ENCODE data around the gene ANKRD65.

The ANKRD65 gene

DNA sequence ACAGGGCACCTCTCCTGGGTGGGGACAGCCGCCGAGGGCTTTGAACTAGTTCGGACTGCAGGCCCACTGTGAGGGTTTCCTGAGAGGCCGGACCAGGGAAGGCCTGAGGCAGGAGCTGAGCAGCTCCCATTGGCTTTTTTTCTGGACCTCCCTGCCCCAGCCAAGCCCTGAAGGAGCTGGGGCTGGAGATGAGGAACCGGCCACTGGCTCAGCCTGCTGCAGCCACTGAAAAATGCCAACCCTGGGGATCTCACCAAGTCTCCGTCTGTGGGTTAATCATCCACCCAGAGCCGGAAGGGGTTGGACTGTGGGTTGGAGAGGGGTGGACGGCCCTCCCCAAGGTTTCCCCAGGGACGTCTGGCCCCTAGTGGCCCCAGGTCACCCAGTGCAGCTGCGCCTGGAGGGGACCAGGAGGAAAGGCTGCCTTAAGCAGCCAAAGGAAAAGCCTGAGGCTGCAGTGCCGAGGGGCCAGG, 16.9 kb upstream of the ANKRD65 start:
- TF ChIP-seq, protein P1, sequence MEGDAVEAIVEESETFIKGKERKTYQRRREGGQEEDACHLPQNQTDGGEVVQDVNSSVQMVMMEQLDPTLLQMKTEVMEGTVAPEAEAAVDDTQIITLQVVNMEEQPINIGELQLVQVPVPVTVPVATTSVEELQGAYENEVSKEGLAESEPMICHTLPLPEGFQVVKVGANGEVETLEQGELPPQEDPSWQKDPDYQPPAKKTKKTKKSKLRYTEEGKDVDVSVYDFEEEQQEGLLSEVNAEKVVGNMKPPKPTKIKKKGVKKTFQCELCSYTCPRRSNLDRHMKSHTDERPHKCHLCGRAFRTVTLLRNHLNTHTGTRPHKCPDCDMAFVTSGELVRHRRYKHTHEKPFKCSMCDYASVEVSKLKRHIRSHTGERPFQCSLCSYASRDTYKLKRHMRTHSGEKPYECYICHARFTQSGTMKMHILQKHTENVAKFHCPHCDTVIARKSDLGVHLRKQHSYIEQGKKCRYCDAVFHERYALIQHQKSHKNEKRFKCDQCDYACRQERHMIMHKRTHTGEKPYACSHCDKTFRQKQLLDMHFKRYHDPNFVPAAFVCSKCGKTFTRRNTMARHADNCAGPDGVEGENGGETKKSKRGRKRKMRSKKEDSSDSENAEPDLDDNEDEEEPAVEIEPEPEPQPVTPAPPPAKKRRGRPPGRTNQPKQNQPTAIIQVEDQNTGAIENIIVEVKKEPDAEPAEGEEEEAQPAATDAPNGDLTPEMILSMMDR (conservative IDR thresholded peaks at IDR 0.05; ENCODE audit: low read depth): no peak
- CTCF ChIA-PET: interaction anchor here (1.6 kb wide), 1 partner anchor 38 kb away, joined by 4 read pairs; no protein-coding TSS in a partner anchor
- POLR2A ChIA-PET (ENCODE audit: low non-redundant PET): interaction anchor here (1.1 to 1.3 kb wide), 3 partner anchors 30 to 38 kb away, joined by 3 to 6 read pairs (median 3); partner anchors contain the start of gene MRPL20
- no peak overlapping the region for H3K27ac ChIP-seq
- DNase-seq (ENCODE audit: low spot score): no peak

- TF ChIP-seq, protein P1 (conservative IDR thresholded peaks at IDR 0.05; ENCODE audit: low read depth): no peak
- H3K27ac ChIP-seq: no peak overlapping the region
- CTCF ChIA-PET: interaction anchor here (1.6 kb wide), 1 partner anchor 37 kb away, joined by 4 read pairs; no protein-coding TSS in a partner anchor
- POLR2A ChIA-PET (ENCODE audit: low non-redundant PET): interaction anchor here (0.7 to 1.3 kb wide), 3 partner anchors 30 to 38 kb away, joined by 3 to 6 read pairs (median 3); partner anchors contain the start of genes CCNL2 and MRPL20
- DNase-seq (ENCODE audit: low spot score): no peak
These were observed 16.2 kb upstream of the ANKRD65 start for GRCh38 chr1:1437033-1437903.

GRCh38 chr1:1436630-1437032, 15.6 kb upstream of the ANKRD65 start:
- TF ChIP-seq, protein P1 (conservative IDR thresholded peaks at IDR 0.05; ENCODE audit: low read depth): no peak
- no peak overlapping the region for H3K27ac ChIP-seq
- ChIA-PET CTCF (interaction anchor here (1.6 kb wide), 1 partner anchor 37 kb away, joined by 4 read pairs; no protein-coding TSS in a partner anchor), POLR2A (ENCODE audit: low non-redundant PET) (interaction anchor here (0.7 to 1.3 kb wide), 2 partner anchors 29 to 38 kb away, joined by 3 to 6 read pairs; partner anchors contain the start of genes CCNL2 and MRPL20)
- no peak for DNase-seq (ENCODE audit: low spot score)

GRCh38 chr1:1435911-1436629, 15.0 kb upstream of the ANKRD65 start:
- POLR2A ChIA-PET (ENCODE audit: low non-redundant PET): interaction anchor here (1.3 kb wide), 1 partner anchor 29 kb away, joined by 6 read pairs; the partner anchor contains the start of gene MRPL20
- H3K27ac ChIP-seq: peak overlapping the region; percentile 42; the same call in 1 of the 2 replicates

GRCh38 chr1:1435106-1435903, 14.2 kb upstream of the ANKRD65 start, which contains the start of gene VWA1:
Gene VWA1 (plus strand): TSS chr1:1435690. CDS start chr1:1435749, 59 bp downstream.
- TF ChIP-seq, protein P1 (conservative IDR thresholded peaks at IDR 0.05; ENCODE audit: low read depth): no peak
- peak within 1 kb of the TSS; percentile 42 for H3K27ac ChIP-seq
- POLR2A ChIA-PET (ENCODE audit: low non-redundant PET): no interaction called here
- peak; percentile 86 for DNase-seq (ENCODE audit: low spot score)
- CTCF ChIA-PET: interaction anchor here (1.8 kb wide), 1 partner anchor 28 kb away, joined by 7 read pairs; the partner anchor contains the start of gene MRPL20

More at GRCh38 chr1:1435911-1436629, 15.0 kb upstream of the ANKRD65 start:
- CTCF ChIA-PET: no interaction called here
- TF ChIP-seq, protein P1 (conservative IDR thresholded peaks at IDR 0.05; ENCODE audit: low read depth): no peak
- no peak for DNase-seq (ENCODE audit: low spot score)

Measured in RWPE1 (cell line).